GM19372 (cell line): ENCODE measurements around the gene CCR3.

Experiments used
- ATAC-seq: cut with Tn5 transposase; IDR thresholded peaks from one replicate; pipeline ENCODE4 v1.9.1; 2021; ENCODE audit warnings: mild to moderate bottlenecking, low read depth, moderate library complexity; ENCODE audit not compliant: unreplicated experiment

CCR3 gene

DNA sequence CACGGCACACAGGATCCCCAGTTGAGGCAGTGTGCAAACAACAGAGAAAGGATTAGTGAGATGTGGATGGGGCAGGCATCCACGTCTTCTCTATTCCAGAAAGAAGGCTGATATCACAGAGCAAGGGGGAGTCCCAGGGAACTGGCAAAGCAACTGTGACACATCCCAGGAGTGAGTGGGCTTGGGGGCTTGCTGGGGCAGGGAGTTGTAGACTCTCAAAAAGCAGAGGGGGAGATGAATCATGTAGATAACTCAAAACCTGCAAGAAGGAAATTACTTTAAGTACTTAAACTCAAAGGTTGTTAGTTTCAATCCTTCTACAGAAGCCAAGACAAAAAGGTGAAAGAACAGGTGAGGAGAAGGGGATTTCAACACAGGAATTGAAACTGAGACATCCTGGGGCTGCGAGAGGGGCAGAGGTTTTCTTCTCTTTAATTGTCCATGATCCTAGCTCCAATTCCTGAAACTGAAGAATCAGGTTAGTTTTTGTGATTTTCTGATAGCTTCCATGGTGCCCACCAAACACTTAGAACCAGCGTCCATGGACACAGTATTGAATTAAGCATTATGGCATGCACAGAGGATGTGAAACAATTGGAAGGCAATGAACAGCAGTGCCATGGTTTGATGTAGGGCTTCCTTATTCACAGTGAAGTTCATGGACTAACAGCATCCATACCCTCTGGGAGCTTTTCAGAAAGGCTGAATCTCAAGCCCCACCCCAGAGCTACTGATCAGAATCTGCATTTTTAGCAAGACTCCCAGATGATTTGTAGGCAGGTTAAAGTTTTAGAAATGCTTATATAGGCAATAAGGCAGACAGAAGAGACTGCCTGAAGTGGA is 52.0 kb downstream of the CCR3 start:
- no peak for ATAC-seq

DNA sequence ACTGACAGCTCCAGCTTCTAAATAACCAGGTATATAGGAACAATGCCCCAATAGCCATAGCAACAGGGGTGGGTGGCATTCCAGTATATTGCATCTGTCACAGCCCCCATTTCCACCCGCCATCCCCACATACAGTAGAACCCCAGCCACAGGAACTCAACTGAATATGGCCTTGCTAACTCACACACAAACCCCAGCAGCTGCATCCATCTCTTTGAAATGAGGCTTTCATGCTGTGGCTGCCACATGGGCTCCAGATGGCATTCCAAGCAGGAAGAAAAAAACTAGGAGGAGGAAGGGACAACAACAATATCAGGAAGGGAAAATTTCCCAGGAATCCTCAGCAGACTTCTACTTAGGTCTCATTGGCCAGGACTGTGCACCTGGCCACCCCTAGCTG is 54.6 kb downstream of the CCR3 start:
- ATAC-seq: no peak

DNA sequence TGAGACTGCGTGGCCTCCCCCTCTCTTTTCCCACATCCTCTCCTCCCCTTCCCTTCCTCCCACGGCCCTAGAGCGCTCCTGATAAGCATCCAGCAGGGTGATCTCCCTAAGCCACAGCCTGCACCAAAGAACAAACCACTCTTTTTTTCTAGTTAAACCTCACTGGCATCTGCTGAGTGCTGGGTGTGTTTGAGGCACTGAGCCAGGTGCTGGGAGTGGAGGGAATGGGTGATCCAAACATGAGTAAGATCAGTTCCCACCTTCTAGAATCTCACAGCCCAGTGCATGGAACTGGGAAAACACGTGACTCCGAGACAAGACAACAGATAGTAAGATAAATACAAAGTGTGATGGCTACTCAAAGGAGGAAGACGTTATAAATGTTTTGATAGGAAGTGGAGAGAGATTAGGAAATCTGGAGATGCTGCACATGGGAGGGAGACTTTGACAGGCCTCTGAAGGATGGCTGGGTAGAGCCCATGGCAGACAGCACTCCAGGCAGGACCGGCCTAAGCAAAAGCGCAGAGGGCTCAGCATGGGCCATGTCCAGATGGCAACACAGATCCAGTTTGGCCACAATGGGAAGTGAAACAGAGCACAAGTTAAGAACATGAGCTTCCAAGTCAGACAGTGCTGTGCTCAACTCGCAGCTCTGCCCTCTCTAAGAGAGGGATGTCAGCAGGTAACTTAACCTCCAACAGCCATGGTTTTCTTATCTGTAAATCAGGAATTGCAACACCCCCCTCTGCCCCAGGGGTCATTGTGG is 55.6 kb downstream of the CCR3 start:
- no peak for ATAC-seq

DNA sequence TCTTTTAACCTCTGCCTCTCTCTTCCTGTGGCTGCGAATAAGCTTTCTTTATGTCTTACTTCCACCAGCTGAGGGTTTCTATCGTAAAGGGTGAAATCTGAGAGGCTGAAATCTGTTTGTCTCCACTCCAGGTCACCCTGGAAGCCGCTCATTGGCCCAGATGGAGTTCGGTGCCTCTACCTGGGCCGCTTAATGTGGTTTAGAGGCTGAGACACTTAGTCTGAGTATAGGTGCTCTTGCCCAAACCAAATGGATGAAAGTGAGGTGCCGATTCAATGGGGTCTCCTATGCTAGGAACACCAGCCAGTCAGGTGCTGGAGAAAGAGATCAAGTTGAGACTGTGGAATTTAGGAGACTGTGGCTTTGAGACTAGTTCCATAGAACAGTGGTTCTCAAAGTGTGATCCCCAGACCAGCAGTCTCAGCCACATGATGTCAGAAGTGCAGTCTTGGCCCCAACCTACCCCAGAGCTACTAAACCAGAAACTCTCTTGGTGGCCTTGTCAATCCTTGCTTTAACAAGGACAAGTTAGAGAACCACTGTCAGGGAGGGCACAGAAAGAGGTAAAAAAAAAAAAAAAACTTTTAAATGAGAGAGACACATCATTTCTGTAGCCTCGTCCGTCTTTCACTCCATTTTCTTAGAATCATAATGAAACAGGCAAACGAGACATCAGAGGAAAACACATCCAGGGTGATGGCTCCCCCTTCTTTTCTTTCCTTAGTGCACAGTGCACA is 56.8 kb downstream of the CCR3 start:
- no peak for ATAC-seq

DNA sequence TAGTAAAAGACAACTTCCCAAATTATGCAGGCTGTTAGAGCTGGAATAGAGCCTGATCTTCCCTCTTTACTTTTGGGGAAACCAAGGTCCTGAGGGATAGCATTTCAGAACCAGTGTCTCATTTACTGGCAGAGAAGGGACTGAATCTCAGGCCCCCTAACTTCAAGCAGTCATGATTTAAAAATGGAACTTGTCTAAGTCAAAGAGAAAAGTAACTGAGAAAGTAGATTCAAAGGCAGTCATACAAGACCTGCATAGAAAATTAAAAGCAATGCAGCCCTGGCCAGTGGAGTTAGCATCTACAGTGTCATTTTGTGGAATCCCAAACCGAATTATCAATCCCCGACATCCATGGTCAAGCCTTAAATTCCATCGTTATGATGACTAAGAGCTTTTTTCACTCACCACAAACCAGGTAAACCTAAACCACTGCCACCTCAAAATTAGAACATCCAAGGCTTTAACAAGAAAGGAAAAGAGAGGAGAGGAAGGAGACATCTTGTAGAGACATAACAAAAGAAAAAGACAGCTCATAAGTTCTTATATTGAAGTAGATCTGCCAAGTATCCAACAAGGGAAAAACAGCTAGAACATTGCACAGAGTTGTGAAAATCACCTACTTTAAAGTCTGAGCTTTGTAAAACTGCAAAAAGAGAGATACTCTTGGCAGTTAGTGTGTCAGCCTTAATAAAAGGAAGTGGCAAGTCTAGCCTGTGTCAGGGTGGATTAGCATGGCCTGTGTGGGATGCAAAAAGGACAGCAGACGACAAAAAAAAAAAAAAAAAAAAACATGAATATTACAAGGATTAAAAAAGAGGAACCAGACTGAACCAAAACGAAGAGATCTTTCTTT is 57.6 kb downstream of the CCR3 start:
- no peak for ATAC-seq

DNA sequence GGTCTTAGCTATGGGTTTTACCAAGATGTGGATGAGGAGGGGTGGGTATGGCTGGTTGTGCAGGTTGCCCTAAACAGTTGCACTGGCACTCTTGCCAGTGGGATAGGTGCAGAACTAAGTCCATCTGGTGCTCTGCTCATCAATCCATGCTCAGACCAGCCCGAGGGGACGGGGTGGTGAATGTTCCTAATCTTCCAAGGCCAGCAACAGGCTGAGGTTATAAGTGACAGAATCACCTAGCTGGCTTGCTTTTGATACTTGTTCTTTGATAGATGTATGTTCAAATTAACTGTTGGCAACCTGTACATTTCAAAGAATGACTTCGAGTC is 58.2 kb downstream of the CCR3 start:
- no peak for ATAC-seq

DNA sequence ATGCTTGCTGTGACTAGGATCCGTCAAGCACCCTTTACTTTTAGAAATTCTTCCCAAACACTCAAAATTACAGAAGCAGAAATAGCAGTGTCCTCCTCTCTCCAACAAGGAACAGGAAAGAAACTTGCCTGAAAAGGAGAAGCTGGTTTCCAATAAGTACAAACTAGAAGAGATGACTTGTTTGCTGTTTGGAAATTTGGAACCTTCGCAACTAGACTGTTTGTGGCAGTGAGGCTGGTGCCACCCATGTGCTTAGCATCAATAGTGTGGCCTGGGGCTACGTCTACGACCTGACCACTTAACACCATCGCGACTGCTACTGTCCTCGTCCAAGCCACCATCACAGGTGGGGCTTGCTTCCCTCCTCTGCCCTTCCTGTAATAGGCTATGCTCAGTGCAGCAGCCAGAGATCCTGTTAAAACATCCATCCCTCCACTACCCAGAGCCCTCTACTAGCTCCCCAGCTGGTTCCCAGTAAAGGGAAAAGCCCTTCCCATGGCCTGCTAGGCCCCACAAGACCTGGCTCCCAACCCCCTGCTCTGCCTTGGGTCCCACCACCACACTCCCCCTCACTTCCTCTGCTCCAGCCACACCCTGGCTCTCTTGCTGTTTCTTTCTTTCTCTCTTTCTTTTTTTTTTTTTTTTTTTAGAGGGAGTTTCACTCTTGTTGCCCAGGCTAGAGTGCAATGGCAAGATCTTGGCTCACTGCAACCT is 59.0 kb downstream of the CCR3 start:
- no peak for ATAC-seq

DNA sequence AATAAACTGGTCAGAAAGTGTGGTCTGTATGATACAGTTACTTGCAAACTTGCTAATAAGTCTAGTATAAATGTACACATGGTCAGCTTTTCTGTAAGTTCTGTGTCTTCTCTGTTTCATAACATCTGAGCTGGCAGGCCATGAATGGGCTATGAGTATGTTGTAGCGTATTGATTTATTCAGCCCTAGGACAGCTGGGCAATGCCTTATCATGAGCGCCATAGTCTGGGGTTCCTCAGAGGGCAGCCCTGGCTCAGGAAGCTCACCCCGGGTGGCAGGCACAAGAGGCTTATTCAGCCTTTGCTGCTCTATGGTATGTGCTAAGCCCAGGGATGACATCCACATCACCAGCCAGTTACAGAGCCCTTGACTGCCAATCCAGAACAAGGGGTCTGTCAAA is 61.0 kb downstream of the CCR3 start:
- no peak for ATAC-seq

DNA sequence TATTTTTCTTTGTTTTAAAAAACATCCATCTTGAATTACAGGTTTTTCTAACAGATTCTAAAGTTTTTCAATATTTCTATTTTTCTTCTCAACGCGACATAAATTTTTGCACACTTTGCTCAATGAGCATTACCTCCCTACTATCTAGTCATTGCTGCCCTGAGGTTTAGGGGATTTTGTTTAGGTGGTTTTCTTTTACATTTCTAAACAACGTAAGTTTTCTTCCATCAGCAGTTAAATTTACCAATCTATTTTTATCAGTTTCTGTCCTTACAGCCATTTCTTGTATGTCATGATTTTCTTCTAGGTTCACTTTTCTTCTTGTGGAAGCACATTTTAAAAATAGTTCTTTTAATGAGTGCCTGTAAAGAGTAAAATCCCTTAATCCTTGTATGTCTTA is 62.5 kb downstream of the CCR3 start:
- no peak for ATAC-seq

DNA sequence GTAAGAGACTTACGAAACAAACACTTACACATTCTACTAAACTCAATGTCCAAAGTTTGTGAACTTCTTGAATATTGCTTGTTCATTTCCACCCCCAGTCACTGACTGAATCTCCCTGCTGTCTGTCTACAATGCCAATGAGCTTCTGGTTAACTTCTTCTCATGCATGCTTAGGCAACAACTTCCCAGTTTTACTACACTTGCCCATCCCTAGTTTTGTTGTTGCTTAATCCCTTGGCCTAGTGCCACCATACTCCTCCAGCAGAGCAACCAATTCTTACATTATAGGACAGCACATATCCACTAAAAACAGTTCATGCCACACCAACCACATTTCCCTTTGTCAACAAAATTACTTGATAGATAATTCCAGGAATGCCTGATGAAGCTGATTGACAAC is 70.7 kb downstream of the CCR3 start:
- no peak for ATAC-seq

DNA sequence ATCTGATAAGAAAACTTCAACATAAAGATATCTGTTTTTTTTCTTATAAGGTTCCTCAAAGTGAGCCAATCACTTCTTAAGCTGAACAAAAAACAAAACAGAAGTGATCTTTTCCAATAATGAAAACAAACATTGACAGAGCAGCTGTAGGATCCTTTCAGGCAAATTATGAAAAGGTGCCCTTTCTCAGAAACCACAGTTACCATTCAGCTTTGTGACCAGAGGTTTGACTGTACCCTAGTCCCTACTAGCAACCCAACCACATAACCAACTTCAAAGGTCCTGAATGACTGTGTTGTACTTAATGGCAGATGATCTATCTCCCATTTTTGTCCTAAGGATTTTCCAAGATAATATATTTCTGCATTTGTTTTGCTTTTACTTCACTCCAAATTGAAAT is 72.3 kb downstream of the CCR3 start:
- no peak for ATAC-seq

DNA sequence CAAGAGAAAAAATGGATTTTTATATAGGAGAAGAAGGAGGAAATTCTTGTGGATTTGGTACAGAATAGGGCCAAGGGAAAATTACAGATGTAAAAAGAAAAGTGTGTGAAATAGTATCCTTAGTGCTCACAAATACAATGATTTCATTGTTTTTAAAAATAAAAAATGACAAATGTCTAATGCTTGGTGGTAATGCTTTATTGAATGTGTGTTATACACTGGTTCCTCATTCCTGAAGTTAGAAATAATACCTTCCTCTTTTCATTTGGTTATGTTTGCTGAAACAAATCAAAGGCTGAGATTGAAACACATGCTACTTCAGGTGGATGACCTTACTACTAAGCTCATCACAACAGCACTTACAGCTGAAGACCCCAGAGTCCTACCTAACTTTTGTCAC is 73.9 kb downstream of the CCR3 start:
- no peak for ATAC-seq
